HepG2 (cell line): Measurements from ENCODE around the gene ZBTB8OS. TPM values are rescaled to one million over a fixed set of nuclear protein-coding genes. Genes with fewer than 3 reads are reported as not detected.

Source experiments
- AHR ChIP-seq: IDR thresholded peaks from 2 replicates; pipeline ENCODE4 v1.6.1; 2018; ENCODE audit warnings: missing genetic modification reagents, missing compliant biosample characterization
- CCDC6 ChIP-seq: sonication (generic); formaldehyde crosslinking; IDR thresholded peaks from 2 replicates; pipeline ENCODE4 v1.8.1; 2022; ENCODE audit warnings: mild to moderate bottlenecking, missing genetic modification reagents, moderate library complexity
- CREB1 ChIP-seq, 2 experiments: fragments of 450-650 bp in 1 of 2; IDR thresholded peaks; 2 replicates each; pipeline ENCODE4 v1.6.1; 2016 to 2017; ENCODE audit warnings: control low read depth in 1 of 2, mild to moderate bottlenecking in 1 of 2, missing compliant biosample characterization in 1 of 2, missing genetic modification characterization in 1 of 2
- MYPOP ChIP-seq: sonication (generic); formaldehyde crosslinking; IDR thresholded peaks from 2 replicates; pipeline ENCODE4 v1.8.1; 2023; ENCODE audit warnings: mild to moderate bottlenecking, moderate library complexity, missing genetic modification reagents
- NR2F2 ChIP-seq: IDR thresholded peaks from 2 replicates; pipeline ENCODE4 v1.6.1; 2012; ENCODE audit warnings: low read depth, inconsistent platforms, borderline replicate concordance
- PHF8 ChIP-seq: sonication (generic); formaldehyde crosslinking; IDR thresholded peaks from 2 replicates; pipeline ENCODE4 v1.5.0; 2020; ENCODE audit warnings: missing genetic modification reagents
- SP5 ChIP-seq: IDR thresholded peaks from 2 replicates; pipeline ENCODE4 v1.6.1; 2016; ENCODE audit warnings: low read depth, borderline replicate concordance
- SRSF4 ChIP-seq: fragments of 200-400 bp; formaldehyde crosslinking; IDR thresholded peaks from one replicate; pipeline ENCODE4 v1.6.1; 2018; ENCODE audit warnings: mild to moderate bottlenecking, low read depth, low read length, moderate library complexity; ENCODE audit not compliant: poor library complexity, severe bottlenecking
- TRIM22 ChIP-seq: fragments of 450-650 bp; IDR thresholded peaks from 2 replicates; pipeline ENCODE4 v1.6.1; 2017
- USF2 ChIP-seq, 2 experiments: sonication (generic) in 1 of 2; formaldehyde crosslinking in 1 of 2; IDR thresholded peaks; 2 replicates each; pipeline versions ENCODE4 v1.5.1 to v1.6.1; 2011 to 2020; ENCODE audit warnings: borderline replicate concordance in 1 of 2, low read depth in 1 of 2, low read length in 1 of 2, mild to moderate bottlenecking in 1 of 2, missing genetic modification reagents in 1 of 2, moderate library complexity in 1 of 2
- WIZ ChIP-seq: sonication (generic); formaldehyde crosslinking; IDR thresholded peaks from 2 replicates; pipeline ENCODE4 v1.5.1; 2020; ENCODE audit warnings: mild to moderate bottlenecking, missing genetic modification reagents
- ZBTB21 ChIP-seq: sonication (generic); formaldehyde crosslinking; IDR thresholded peaks from 2 replicates; pipeline ENCODE4 v1.4.0; 2020; ENCODE audit warnings: missing genetic modification reagents
- ZNF501 ChIP-seq: sonication (generic); formaldehyde crosslinking; IDR thresholded peaks from 2 replicates; pipeline ENCODE4 v1.5.1; 2020; ENCODE audit warnings: mild to moderate bottlenecking, moderate library complexity, missing genetic modification reagents
- ZSCAN31 ChIP-seq: sonication (generic); formaldehyde crosslinking; IDR thresholded peaks from 2 replicates; pipeline ENCODE4 v1.5.0; 2020; ENCODE audit warnings: low read depth, mild to moderate bottlenecking, missing genetic modification reagents
- polyA plus RNA-seq, 8 experiments: library from polyadenylated mRNA; depleted of rRNA in 3 of 8; stranded (reverse) in 7 of 8; unstranded in 1 of 8; fragments of >200 nt; fragmentation: Illumina TruSeq in 4 of 8; extraction: Trizol in 4 of 8; gene quantifications; 2 replicates each; pipeline versions ENCODE4 v1.2.1 to v1.2.3, GENCODE V29; 2011 to 2016; ENCODE audit warnings: low read depth in 4 of 8, missing spikeins in 1 of 8, mixed read lengths in 1 of 8; ENCODE audit not compliant: insufficient read depth in 1 of 8
- total RNA-seq, 5 experiments: library from RNA; depleted of rRNA; stranded (reverse); fragments of >200 nt; fragmentation: Illumina TruSeq; extraction: Trizol; gene quantifications; 2 replicates each; pipeline ENCODE4 v1.2.3, GENCODE V29; 2016; ENCODE audit warnings: low read depth in 1 of 5

Gene ZBTB8OS
- total and polyA plus RNA-seq, 2 of the 13 experiments (the other 11 are each of a cell fraction or from before 2014, with no cell fraction given) = 57.7 to 84.8 TPM

- TF ChIP-seq WIZ (CRISPR knock-in tag) (0 out of 2 replicates have a peak, but pooled peaks have one; percentile 35), MYPOP (CRISPR knock-in tag) (0 out of 2 replicates have a peak, but pooled peaks have one; percentile 36), ZSCAN31 (CRISPR knock-in tag) (0 out of 2 replicates have a peak, but pooled peaks have one; percentile 14), TRIM22 (no peak), SP5 (no peak), NR2F2 (0 out of 2 replicates have a peak, but pooled peaks have one; percentile 27), PHF8 (CRISPR knock-in tag) (peak; percentile 62; the same call in 1 of the 2 replicates), CREB1 (IDR thresholded peaks at IDR 0.05) (no peak), CREB1 (CRISPR knock-in tag; IDR thresholded peaks at IDR 0.05) (no peak), ZBTB21 (CRISPR knock-in tag) (0 out of 2 replicates have a peak, but pooled peaks have one; percentile 12), CCDC6 (CRISPR knock-in tag) (peak; percentile 56; the same call in 1 of the 2 replicates), AHR (no peak), SRSF4 (no peak), USF2 (IDR thresholded peaks at IDR 0.05; ENCODE audit: low read depth, low read length) (no peak), USF2 (CRISPR knock-in tag; IDR thresholded peaks at IDR 0.05; ENCODE audit: borderline replicate concordance) (no peak), ZNF501 (CRISPR knock-in tag) (0 out of 2 replicates have a peak, but pooled peaks have one; percentile 43)
Measured at GRCh38 chr1:32611859-32612188, 38.5 kb downstream of the ZBTB8OS start (continued).
